GM23338 (cell line): ENCODE measurements around the gene CCL7. TPM values are rescaled to one million over a fixed set of nuclear protein-coding genes. Genes with fewer than 3 reads are reported as not detected.

ENCODE experiments used
- ATAC-seq: fragments of 200-7000 bp; cut with Tn5 transposase; 3 replicates; pipeline ENCODE4 v1.9.1; 2020
- DNase-seq: peaks from one replicate; pipeline ENCODE4 v3.0.0-alpha.2; 2015; ENCODE audit warnings: low spot score
- H2AFZ ChIP-seq: fragments of 200-600 bp; sonication (generic); 2 replicates; pipeline ENCODE4 v1.8.0; 2016; ENCODE audit warnings: antibody characterized with exemption, mild to moderate bottlenecking, moderate library complexity
- H3F3A ChIP-seq: fragments of 200-600 bp; sonication (generic); replicated peaks from 2 replicates; pipeline ENCODE4 v1.8.0; 2017; ENCODE audit warnings: antibody characterized with exemption, mixed run types, low read depth
- H3K27ac ChIP-seq: fragments of 200-600 bp; sonication (generic); 2 replicates; pipeline ENCODE4 v1.6.1; 2016; ENCODE audit warnings: low read depth
- H3K27me3 ChIP-seq: fragments of 200-600 bp; sonication (generic); 2 replicates; pipeline ENCODE4 v1.8.0; 2016; ENCODE audit warnings: mild to moderate bottlenecking, mixed run types, moderate library complexity; ENCODE audit not compliant: insufficient read depth
- H3K36me3 ChIP-seq: fragments of 200-600 bp; sonication (generic); 2 replicates; pipeline ENCODE4 v1.8.0; 2016; ENCODE audit warnings: mild to moderate bottlenecking; ENCODE audit not compliant: insufficient read depth
- H3K4me1 ChIP-seq: fragments of 200-600 bp; sonication (generic); 2 replicates; pipeline ENCODE4 v1.8.0; 2016; ENCODE audit warnings: mild to moderate bottlenecking, moderate library complexity; ENCODE audit not compliant: insufficient read depth
- H3K4me2 ChIP-seq: fragments of 200-600 bp; sonication (generic); 2 replicates; pipeline ENCODE4 v1.7.1; 2017; ENCODE audit warnings: mixed run types
- H3K4me3 ChIP-seq: fragments of 200-600 bp; sonication (generic); 2 replicates; pipeline ENCODE4 v1.6.1; 2016; ENCODE audit warnings: mixed run types
- H3K79me2 ChIP-seq: fragments of 200-600 bp; sonication (generic); replicated peaks from 2 replicates; pipeline ENCODE4 v1.8.0; 2017; ENCODE audit warnings: mild to moderate bottlenecking; ENCODE audit not compliant: insufficient read depth
- H3K9me2 ChIP-seq: fragments of 200-600 bp; sonication (generic); 2 replicates; pipeline ENCODE4 v1.8.0; 2017; ENCODE audit not compliant: insufficient read depth
- H4K20me1 ChIP-seq: fragments of 200-600 bp; sonication (generic); replicated peaks from 2 replicates; pipeline ENCODE4 v1.8.0; 2017; ENCODE audit warnings: mild to moderate bottlenecking; ENCODE audit not compliant: insufficient read depth
- H3K27ac Mint-ChIP-seq: 2 replicates; pipeline ENCODE4 v1.8.0; 2020; ENCODE audit warnings: inconsistent platforms, mild to moderate bottlenecking, moderate library complexity, mixed read lengths
- H3K27me3 Mint-ChIP-seq: 3 replicates; pipeline ENCODE4 v1.8.0; 2022; ENCODE audit warnings: low read depth, mild to moderate bottlenecking, moderate library complexity, mixed read lengths, inconsistent platforms; ENCODE audit not compliant: insufficient read depth, poor library complexity
- H3K36me3 Mint-ChIP-seq: 3 replicates; pipeline ENCODE4 v1.8.0; 2021; ENCODE audit warnings: low read depth, mild to moderate bottlenecking, inconsistent platforms, moderate library complexity, mixed read lengths
- H3K4me1 Mint-ChIP-seq: 3 replicates; pipeline ENCODE4 v1.8.0; 2020; ENCODE audit warnings: mild to moderate bottlenecking, inconsistent platforms, mixed read lengths
- H3K4me3 Mint-ChIP-seq: 3 replicates; pipeline ENCODE4 v1.8.0; 2021; ENCODE audit warnings: moderate library complexity, mild to moderate bottlenecking, inconsistent platforms, mixed read lengths
- H3K9me3 Mint-ChIP-seq: 3 replicates; pipeline ENCODE4 v1.8.0; 2020; ENCODE audit warnings: moderate library complexity, mild to moderate bottlenecking, inconsistent platforms, mixed read lengths
- CREB1 ChIP-seq: fragments of 250-450 bp; sonication (Bioruptor Pico); IDR thresholded peaks from 2 replicates; pipeline ENCODE4 v1.5.0; 2020; ENCODE audit warnings: low read depth, mild to moderate bottlenecking, moderate library complexity
- ZNF114 ChIP-seq: fragments of 250-450 bp; sonication (Bioruptor Pico); IDR thresholded peaks from 2 replicates; pipeline ENCODE4 v1.5.0; 2020; ENCODE audit warnings: mild to moderate bottlenecking, moderate library complexity
- polyA plus RNA-seq: library from polyadenylated mRNA; unstranded; fragments of >200 nt; fragmentation: Nextera tagmentation; extraction: Ambion mirVana; gene quantifications from 2 replicates; pipeline ENCODE4 v1.2.1, GENCODE V29; 2016
- total RNA-seq: library from RNA; depleted of rRNA; stranded (reverse); fragments of >200 nt; shearing (Covaris generic); gene quantifications from 2 replicates; pipeline ENCODE4 v1.2.3, GENCODE V29; 2014
- TF ChIP-seq, protein P1 (sequence below): fragments of 250-450 bp; sonication (Bioruptor Pico); IDR thresholded peaks from 2 replicates; pipeline ENCODE4 v1.5.0; 2020; ENCODE audit warnings: mild to moderate bottlenecking, moderate library complexity
- TF ChIP-seq, protein P2 (sequence below), 2 experiments: fragments of 200-600 bp in 1 of 2; sonication (generic) in 1 of 2; conservative IDR thresholded peaks; 2 replicates each; pipeline versions ENCODE4 v1.5.1 to v1.6.1; 2016 to 2017; ENCODE audit warnings: antibody characterized with exemption in 2 of 2, low read depth in 2 of 2, mild to moderate bottlenecking in 2 of 2, moderate library complexity in 1 of 2

Gene CCL7
- total and polyA plus RNA-seq, 2 experiments from 2014 or later: not detected

DNA sequence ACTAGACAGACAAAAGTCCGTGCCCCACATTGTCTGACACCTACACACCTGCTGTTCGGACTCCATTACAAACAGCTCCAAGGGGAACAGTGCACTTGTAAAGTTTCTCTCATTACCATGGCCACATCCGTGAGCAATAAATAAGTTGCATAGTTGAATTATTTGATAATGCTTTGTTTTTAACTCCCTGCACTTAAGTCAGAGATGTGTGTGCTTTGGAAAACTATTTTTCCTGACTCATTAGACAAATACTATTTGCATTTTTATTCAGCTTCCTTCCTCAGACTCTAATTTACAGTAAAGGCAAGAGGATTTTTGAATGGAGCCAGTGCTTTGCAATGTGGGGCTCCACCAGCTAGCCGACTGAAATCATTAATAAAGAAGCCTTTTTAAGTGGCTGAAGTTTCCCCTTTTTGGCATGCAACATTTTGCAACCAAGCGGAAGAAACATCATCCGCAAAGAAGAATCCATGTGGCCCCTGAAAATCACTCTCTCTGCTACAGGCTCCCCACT, 21.5 kb upstream of the CCL7 start:
- DNase-seq (no peak), ATAC-seq (no peak)
- peaks cover 5% of the 10 kb centered on the region for H3K27me3 Mint-ChIP-seq
- Histone ChIP-seq H3K4me3 (no peak overlapping the region), H3K36me3 (no peaks in the 10 kb centered on the region), H3F3A (no peaks in the 10 kb centered on the region), H3K4me1 (peaks cover 13% of the 10 kb centered on the region; the same call in 1 of the 2 replicates), H3K9me2 (peaks cover 15% of the 10 kb centered on the region), H4K20me1 (no peaks in the 10 kb centered on the region), H3K4me2 (no peak overlapping the region), H3K27me3 (peaks cover 9% of the 10 kb centered on the region; the same call in 1 of the 2 replicates), H3K27ac (no peak overlapping the region), H3K79me2 (no peaks in the 10 kb centered on the region), H2AFZ (no peak overlapping the region)
- no peaks in the 10 kb centered on the region for H3K9me3 Mint-ChIP-seq
- no peak overlapping the region for H3K4me3 Mint-ChIP-seq
- no peak overlapping the region for H3K27ac Mint-ChIP-seq
- no peak for TF ChIP-seq ZNF114
- TF ChIP-seq, protein P1, sequence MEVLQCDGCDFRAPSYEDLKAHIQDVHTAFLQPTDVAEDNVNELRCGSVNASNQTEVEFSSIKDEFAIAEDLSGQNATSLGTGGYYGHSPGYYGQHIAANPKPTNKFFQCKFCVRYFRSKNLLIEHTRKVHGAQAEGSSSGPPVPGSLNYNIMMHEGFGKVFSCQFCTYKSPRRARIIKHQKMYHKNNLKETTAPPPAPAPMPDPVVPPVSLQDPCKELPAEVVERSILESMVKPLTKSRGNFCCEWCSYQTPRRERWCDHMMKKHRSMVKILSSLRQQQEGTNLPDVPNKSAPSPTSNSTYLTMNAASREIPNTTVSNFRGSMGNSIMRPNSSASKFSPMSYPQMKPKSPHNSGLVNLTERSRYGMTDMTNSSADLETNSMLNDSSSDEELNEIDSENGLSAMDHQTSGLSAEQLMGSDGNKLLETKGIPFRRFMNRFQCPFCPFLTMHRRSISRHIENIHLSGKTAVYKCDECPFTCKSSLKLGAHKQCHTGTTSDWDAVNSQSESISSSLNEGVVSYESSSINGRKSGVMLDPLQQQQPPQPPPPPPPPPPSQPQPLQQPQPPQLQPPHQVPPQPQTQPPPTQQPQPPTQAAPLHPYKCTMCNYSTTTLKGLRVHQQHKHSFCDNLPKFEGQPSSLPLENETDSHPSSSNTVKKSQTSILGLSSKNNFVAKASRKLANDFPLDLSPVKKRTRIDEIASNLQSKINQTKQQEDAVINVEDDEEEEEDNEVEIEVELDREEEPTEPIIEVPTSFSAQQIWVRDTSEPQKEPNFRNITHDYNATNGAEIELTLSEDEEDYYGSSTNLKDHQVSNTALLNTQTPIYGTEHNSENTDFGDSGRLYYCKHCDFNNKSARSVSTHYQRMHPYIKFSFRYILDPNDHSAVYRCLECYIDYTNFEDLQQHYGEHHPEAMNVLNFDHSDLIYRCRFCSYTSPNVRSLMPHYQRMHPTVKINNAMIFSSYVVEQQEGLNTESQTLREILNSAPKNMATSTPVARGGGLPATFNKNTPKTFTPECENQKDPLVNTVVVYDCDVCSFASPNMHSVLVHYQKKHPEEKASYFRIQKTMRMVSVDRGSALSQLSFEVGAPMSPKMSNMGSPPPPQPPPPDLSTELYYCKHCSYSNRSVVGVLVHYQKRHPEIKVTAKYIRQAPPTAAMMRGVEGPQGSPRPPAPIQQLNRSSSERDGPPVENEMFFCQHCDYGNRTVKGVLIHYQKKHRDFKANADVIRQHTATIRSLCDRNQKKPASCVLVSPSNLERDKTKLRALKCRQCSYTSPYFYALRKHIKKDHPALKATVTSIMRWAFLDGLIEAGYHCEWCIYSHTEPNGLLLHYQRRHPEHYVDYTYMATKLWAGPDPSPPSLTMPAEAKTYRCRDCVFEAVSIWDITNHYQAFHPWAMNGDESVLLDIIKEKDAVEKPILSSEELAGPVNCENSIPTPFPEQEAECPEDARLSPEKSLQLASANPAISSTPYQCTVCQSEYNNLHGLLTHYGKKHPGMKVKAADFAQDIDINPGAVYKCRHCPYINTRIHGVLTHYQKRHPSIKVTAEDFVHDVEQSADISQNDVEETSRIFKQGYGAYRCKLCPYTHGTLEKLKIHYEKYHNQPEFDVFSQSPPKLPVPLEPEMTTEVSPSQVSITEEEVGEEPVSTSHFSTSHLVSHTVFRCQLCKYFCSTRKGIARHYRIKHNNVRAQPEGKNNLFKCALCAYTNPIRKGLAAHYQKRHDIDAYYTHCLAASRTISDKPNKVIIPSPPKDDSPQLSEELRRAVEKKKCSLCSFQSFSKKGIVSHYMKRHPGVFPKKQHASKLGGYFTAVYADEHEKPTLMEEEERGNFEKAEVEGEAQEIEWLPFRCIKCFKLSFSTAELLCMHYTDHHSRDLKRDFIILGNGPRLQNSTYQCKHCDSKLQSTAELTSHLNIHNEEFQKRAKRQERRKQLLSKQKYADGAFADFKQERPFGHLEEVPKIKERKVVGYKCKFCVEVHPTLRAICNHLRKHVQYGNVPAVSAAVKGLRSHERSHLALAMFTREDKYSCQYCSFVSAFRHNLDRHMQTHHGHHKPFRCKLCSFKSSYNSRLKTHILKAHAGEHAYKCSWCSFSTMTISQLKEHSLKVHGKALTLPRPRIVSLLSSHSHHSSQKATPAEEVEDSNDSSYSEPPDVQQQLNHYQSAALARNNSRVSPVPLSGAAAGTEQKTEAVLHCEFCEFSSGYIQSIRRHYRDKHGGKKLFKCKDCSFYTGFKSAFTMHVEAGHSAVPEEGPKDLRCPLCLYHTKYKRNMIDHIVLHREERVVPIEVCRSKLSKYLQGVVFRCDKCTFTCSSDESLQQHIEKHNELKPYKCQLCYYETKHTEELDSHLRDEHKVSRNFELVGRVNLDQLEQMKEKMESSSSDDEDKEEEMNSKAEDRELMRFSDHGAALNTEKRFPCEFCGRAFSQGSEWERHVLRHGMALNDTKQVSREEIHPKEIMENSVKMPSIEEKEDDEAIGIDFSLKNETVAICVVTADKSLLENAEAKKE (CRISPR knock-in tag): no peak
- TF ChIP-seq, protein P2, sequence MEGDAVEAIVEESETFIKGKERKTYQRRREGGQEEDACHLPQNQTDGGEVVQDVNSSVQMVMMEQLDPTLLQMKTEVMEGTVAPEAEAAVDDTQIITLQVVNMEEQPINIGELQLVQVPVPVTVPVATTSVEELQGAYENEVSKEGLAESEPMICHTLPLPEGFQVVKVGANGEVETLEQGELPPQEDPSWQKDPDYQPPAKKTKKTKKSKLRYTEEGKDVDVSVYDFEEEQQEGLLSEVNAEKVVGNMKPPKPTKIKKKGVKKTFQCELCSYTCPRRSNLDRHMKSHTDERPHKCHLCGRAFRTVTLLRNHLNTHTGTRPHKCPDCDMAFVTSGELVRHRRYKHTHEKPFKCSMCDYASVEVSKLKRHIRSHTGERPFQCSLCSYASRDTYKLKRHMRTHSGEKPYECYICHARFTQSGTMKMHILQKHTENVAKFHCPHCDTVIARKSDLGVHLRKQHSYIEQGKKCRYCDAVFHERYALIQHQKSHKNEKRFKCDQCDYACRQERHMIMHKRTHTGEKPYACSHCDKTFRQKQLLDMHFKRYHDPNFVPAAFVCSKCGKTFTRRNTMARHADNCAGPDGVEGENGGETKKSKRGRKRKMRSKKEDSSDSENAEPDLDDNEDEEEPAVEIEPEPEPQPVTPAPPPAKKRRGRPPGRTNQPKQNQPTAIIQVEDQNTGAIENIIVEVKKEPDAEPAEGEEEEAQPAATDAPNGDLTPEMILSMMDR (conservative IDR thresholded peaks at IDR 0.05; ENCODE audit: low read depth in 2 of 2): no peak
- TF ChIP-seq CREB1 (CRISPR knock-in tag): no peak
- H3K36me3 Mint-ChIP-seq: no peaks in the 10 kb centered on the region
- peaks cover 19% of the 10 kb centered on the region for H3K4me1 Mint-ChIP-seq
